Measurements from ENCODE around the gene PRAMEF12.
"Not testable (repeated sequence)": the region's sequence is repeated elsewhere in the genome, so short reads cannot be mapped to it uniquely, and the experiment has no call there.

PRAMEF12 gene

DNA sequence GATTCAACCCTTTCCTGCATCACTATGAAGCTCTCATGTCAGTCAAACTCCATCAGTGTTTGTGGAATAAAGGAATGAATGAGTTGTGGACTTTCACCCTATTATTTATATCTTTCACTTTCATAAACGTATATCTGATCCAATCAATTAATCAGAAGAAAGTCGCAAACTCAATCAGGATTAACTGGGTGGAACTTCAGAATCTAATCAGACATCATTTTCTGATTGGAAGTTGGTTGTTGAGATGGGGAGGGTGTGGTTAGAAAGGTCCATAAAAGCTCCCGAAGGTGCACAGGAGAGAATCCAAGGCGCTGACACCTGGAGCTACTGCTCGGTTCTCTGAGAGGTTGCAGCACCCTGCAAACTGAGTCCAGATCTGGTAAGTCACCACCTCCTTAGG lies at the start of gene PRAMEF12:
Gene PRAMEF12, plus strand, starts transcription at position 301 of the 400 bp plus-strand sequence. CDS start 1,130 bp downstream, outside the sequence.
- no peak for DNase-seq (ENCODE audit: low read depth)

DNA sequence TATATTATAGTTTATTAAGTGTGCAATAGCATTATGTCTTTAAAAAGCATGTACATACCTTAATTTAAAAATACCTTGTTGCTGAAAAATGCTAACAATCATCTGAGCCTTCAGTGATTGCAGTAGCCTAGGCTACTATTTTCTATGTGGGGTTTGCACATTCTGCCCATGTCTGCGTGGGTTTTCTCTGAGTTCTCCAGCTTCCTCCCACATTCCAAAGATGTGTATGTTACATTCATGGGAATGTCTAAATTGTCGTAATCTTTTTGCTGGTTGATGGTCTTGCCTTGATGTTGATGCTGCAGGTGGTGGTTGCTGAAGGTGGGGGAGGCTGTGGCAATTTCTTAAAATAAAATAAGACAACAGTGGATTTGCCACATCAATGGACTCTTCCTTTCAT lies 45.1 kb upstream of the PRAMEF12 start:
- DNase-seq (ENCODE audit: low read depth): no peak

DNA sequence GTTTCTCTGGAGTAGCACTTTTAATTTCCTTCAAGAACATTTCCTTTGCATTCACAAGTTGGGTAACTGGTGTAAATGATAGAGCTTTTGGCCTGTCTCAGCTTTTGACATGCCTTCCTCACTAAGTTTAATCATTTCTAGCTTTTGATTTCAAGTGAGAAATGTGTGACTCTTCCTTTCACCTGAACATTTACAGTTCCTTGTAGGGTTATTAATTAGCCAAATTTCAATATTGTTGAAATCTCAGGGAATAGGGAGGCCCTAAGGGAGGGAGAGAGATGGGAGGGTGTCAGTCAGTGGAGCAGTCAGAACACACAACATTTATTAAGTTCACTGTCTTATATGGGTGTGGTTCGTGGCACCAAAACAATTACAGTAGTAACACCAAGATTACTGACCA lies 43.4 kb upstream of the PRAMEF12 start:
- no peak for DNase-seq (ENCODE audit: low read depth)

DNA sequence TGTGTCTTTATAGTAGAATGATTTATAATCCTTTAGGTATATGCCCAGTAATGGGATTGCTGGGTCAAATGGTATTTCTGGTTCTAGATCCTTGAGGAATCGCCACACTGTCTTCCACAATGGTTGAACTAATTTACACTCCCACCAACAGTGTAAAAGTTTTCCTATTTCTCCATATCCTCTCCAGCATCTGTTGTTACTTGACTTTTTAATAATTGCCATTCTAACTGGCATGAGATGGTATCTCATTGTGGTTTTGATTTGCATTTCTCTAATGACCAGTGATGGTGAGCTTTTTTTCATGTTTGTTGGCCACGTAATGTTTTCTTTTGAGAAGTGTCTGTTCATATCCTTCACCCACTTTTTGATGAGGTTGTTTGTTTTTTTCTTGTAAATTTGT lies 42.5 kb upstream of the PRAMEF12 start:
- DNase-seq (ENCODE audit: low read depth): not testable (repeated sequence)

DNA sequence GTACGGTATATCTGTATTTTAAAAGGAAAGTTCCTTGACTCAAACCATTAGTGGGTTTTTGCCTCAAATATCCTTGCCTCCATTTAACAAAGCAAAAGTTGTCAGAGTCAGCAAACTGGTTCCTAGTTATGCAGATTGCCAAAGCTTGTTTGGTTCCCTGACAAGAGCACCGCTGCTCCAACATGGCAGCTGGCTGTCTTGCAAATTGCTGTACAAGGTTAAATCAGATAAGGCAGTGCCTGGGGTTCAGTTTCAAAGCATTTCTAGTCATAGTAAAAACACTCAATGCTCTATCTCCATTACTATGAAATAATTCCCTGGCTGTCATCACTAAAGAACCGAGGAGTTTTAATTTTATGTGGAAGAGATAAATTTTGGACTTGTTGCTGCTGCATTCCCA lies 38.9 kb upstream of the PRAMEF12 start:
- DNase-seq (ENCODE audit: low read depth): no peak

DNA sequence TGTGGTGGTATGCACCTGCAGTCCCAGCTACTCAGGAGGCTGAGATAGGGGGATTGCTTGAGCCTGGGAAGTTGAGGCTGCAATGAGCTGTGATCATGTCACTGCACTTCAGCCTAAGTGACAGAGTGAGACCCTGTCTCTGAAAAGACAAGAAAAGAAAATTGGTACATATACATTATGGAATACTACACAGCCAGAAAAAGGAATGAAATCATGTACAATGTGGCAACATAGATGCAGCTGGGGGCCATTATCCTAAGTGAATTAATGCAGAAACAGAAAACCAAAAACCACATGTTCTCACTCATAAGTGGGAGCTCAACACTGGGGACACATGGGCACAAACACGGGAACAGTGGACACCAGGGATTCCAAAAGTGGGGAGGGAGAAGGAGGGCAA lies 34.6 kb upstream of the PRAMEF12 start:
- DNase-seq (ENCODE audit: low read depth): no peak

DNA sequence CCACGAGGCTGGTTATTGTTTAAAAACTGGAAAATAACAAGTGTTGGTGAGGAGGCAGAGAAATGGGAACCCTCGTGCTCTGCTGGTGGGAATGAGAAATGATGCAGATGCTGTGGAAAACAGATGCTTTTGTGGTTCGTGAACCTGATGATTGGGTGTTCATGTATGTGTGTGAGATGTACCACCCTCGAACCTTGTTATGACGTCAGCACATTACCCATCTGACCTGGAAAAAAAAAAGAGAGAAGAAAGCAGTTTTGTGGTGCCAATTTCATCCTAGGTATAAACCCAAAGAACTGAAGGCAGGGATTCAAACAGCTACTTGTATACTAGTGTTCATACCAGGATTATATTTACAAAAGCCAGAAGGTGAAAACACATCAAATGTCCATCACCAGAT lies 33.9 kb upstream of the PRAMEF12 start:
- DNase-seq (ENCODE audit: low read depth): no peak

DNA sequence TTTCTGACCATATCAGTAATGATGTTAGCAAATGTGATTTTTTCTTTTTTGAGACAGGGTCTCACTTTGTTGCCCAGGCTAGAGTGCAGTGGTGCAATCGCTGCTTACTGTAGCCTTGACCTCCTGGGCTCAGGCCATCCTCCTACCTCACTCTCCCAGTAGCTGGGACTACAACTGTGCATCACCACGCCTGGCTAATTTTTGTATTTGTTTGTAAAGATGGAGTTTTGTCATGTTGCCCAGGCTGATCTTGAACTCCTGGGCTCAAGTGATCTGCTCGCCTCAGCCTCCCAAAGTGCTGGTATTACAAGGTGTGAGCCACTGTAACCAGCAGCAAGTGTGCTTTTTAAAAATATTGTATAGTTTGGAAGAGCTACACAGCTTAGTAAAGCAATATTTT lies 31.6 kb upstream of the PRAMEF12 start:
- no peak for DNase-seq (ENCODE audit: low read depth)

DNA sequence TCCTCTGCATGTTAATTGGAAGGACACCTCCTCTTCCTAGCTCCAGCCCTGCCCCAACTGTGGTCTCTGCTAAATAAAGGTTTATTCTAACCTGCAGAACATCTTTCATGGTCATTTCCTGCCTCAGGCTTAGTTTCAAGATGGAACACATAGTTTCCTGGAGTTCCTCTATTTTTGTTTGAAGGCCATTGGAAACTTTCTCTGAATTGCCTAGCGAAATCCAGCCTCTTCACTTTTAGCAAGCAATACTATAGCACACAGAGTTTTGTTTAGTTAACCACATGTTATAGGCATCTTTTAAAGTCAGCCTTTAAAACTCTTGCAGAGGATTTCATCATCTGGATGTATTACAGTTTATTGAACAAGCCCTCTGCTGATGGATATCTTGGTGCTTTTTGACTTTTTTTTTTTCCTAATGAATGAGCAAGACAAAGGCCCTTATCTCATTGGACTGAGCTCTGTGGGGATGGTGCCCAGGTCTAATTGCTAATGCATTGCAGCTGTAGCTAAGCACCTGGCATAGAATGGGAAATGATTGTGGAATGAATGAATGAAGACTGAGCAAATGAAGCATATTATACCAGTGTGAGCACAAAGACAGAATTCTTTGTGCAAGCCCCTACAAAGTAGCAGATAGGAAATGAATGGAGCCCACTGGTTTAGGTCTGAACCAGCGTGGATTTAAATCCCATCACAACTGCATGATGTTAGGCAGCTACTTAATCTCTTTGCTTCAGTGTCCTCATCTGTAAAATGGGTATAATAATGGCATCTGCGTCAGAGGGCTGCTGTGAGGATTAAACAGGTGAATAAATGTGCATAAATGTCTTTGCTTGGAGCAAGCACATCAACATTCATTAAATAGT lies 28.2 kb upstream of the PRAMEF12 start:
- no peak for DNase-seq (ENCODE audit: low read depth)

DNA sequence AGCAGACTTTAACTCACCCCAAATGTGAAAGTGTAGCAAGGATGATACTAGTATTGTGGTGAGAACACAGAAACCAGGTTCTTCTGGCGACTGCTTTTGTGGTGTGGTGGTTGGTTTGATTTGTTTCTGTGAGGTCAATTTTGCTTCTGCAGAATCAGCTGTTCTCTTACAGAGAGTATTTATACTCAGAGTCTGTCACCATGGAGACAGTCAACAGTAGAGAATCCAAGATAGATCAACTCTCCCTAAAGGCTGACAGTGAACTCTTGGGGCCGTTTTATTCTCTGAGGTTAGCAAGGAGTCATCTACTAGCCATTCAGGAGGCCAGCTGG lies 27.6 kb upstream of the PRAMEF12 start, which contains the start of gene CFAP107:
Gene CFAP107, plus strand, starts transcription at position 209 of the 332 bp plus-strand sequence. CDS start 231 bp downstream, outside the sequence.
- no peak for DNase-seq (ENCODE audit: low read depth)

DNA sequence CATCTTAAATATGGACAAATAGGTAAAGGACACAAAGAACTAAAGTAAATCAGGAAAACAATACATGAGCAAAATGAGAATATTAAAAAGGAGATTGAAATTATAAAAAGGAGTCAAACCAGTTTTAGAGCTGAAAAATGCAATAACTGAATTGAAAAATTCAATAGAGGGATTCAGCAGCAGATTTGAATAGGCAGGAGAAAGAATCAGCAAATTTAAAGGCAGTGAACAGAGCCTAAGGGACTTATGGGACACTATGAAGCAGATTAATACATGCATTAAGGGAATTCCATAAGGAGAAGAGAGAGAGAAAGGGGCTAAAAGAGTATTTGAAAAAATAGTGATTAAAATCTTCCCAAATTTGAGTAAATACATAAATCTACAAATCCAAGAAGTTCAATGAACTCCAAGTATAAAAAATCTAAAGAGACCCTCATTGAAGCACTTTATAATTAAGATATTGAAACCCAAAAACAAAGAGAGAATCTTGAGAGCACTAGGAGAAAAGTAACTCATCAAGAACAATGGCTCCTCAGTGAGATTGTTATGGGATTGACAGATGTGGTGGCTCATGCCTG lies 24.7 kb upstream of the PRAMEF12 start:
- no peak for DNase-seq (ENCODE audit: low read depth)

DNA sequence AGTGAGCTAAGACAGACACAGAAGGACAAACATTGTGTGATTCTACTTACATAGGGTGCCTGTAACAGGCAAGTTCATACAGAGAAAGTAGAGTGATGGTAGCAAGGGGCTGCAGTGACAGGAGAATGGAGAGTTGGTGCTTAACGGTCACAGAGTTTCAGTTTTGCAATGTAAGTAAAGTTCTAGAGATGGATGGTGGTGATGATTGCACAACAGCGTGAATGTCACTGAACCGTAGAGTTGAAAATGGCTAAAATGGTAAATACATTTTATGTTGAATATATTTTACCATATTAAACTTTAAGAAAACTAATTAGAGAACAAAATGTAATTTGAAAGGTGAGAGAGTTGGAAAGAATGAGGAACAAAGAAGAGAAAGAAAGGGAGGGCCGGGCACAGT lies 18.8 kb upstream of the PRAMEF12 start:
- DNase-seq (ENCODE audit: low read depth): no peak

DNA sequence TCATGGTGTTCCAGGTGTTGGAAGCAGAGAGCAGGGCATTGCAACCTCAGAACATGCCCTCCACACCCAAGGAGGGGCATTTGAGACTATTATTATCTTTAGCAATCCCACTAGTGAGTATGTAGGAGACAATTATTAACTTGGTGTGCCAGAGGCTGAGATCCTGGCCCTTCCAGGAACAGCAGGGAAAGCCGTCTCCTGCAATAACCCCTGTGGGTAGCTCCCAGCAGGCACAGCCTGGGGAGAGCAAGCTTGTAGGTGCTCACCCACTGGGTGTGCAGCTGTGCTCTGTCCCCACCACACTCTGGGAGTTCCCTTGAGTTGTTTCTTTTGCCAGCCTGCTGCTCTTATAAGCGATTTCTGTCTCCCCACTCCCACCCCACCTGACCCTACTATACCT lies 17.3 kb upstream of the PRAMEF12 start:
- DNase-seq (ENCODE audit: low read depth): no peak

DNA sequence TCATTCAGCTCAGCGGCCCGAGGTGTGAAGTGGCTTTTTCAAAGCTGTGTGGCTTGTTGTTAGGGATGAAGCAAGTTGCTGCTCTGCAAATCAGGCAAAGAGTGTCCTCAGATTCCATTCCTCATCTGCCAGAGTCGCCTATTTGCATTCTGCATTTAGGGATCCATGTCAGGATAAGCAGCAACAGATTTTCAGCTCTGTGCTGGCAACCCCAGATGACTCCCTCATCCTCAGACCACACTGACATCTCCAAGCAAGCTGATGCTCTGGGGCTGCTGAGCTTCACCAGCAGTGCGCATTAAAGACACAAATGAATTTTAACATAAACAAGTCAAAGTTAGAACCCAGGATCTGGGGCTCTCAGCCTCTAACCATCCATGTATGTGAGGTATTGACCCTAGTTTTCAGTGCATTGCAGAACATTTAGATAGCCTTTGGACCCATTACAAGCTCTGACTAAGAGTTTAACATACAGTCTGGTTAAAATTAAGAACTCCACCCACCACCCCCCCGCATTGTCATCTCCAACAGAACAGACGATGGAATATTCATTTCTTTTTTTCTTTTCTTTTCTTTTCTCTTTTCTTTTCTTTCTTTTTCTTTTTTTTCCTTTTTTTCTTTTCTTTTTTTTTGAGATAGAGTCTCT lies 16.6 kb upstream of the PRAMEF12 start:
- DNase-seq (ENCODE audit: low read depth): no peak

DNA sequence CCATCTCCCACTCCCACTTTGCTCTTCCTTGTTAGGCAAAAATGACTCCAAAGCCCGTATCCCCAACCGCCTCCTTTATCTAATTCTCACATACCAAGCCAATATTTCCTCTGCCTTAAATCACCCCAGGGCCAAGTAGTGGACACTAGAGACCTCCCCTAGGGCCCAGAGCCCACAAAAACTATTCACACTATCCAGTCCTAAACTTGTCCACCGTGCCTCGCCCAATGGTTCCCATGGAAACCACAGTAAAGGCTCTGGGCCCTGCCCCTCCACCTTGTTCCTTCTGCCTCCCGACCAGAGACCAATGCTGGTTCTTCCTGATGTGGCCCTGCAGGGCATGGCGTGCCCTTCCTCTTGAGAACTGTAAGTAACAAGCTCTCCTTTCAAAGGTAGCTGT lies 15.7 kb upstream of the PRAMEF12 start:
- DNase-seq (ENCODE audit: low read depth): no peak

DNA sequence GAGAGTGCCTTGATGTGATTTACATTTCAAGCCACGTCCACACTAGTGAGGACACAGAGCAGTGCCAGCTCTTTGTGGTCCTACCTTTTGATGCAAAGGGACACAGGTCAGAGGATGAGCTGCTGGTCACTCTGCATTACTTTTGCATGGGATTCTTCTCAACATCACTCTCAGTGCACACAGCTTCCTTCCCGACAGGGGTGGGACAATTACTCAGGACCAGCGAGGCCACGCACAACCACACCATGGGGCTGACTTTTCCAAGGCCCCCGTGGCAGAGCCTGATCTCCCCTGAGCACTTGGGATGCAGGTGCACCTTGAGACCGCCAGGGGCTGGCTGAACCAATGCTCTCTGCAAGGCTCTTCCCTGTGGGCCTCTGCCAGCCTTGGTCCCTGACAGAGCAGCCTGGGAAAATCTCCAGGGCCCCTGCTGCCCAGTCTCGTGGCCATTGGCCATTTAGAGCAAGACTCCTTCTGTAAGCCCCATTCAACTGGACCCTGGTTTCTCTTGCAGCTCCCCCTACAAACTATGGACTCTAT lies 13.2 kb upstream of the PRAMEF12 start:
- DNase-seq (ENCODE audit: low read depth): no peak

DNA sequence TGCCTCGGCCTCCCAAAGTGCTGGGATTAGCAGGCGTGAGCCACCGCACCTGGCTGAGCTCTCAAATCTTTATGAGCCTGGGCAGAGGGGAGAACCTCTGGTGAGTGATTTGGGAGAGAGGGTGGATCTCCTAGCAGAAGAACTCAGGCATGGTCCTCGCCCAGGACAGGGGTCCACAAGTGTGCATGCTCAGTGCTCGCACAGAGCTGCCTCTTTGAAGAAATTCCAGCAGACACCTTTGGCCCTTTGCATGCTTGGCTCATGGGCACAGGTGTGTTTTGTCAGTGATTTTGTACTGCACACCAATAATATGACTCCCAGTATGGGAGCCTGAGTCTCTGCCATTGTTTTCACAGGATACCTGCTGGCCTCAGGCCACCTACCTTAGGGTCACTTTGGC lies 11.8 kb upstream of the PRAMEF12 start:
- no peak for DNase-seq (ENCODE audit: low read depth)

DNA sequence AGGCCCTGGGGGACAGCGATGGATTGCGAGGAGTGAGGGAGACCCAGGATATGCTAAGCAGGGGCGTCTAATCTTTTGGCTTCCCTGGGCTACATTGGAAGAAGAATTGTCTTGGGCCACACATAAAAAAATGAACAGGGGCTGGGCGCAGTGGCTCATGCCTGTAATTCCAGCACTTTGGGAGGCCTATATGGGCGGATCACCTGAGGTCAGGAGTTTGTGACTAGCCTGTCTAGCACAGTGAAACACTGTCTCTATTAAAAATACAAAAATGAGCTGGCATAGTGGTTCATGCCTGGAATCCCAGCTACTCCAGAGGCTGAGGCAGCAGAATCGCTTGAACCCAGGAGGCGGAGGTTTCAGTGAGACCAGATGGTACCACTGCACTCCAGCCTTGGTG lies 10.8 kb upstream of the PRAMEF12 start:
- DNase-seq (ENCODE audit: low read depth): no peak

DNA sequence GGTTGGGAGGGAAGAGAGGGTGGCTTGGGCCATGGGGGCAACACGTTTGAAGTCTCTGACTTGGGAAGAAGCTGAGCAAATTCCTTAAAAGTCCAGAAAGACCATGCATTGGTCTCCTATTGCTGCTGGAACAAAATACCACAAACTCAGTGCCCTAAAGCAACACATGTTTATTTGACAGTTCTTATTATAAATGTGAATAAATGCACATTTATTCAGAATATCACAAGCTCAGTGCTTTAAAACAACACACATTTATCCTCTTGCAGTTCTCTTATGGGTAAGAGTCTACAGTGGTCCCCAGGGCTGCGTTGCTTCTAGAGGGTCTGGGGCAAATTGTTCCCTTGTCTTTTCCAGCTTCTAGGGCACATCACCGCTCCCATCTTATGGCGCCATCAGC lies 10.1 kb upstream of the PRAMEF12 start:
- DNase-seq (ENCODE audit: low read depth): no peak

DNA sequence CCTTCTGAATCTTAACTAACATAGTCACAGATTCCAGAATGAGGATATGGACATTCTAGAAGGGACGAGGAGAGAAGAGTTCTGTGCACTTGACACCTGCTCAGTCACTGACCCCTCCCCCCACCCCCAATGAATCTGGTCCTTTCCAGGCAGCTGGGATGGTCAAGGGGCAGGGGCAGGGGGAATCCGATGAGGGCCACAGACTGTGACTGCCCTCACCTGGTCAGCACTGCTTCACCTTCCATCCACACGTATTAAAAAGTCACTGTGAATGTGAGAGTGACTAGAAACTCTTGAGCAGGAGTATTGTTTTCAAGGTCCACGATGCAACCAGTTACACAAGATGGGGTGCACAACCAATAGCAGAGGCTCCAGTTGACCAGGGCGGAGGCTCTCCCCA lies 9.5 kb upstream of the PRAMEF12 start:
- DNase-seq (ENCODE audit: low read depth): no peak

DNA sequence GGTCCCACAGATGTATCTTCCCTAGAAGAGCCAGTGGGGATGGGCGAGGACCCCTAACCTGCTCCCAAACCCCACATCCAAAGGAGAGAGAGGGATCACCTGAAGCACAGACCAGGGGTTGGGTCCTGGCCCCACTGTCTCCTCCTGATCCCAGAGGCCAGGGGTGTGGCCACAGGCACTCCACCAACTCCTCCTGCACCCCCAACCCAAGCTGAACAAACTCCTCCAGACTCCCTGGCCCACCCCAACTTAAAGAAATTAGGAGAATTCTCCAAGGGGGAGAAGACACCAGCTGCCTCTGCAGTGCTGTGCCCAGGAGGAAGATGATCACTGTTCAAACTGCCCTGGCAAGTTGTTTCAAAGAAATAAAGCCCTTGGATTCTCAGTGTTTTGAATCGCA lies 4.5 kb upstream of the PRAMEF12 start:
- DNase-seq (ENCODE audit: low read depth): no peak

DNA sequence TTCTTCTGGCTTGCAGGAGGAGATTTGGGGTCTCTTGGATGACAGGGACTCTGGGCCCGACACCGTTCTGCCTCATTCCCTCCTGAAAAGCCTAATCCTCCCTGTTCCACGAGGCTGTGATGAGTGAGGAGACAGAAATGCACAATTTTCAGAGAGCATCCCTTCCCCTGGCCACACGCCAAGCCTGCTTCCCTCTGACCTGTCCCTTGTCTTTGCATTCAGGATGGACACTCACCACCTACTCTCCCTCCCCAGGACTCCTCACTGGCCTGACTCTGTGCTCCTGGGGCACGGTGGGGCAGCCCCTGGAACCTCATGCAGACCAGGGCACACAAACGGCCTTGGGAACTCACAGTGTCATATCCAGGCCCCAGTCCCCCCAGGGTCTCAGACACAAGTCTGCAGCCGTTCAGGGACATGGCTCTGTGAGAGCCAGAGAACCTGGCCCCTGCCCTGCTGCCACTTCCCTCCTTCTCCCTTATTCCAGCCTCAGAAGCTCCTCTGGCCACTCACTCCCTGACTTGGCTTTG lies 3.5 kb upstream of the PRAMEF12 start:
- DNase-seq (ENCODE audit: low read depth): no peak

DNA sequence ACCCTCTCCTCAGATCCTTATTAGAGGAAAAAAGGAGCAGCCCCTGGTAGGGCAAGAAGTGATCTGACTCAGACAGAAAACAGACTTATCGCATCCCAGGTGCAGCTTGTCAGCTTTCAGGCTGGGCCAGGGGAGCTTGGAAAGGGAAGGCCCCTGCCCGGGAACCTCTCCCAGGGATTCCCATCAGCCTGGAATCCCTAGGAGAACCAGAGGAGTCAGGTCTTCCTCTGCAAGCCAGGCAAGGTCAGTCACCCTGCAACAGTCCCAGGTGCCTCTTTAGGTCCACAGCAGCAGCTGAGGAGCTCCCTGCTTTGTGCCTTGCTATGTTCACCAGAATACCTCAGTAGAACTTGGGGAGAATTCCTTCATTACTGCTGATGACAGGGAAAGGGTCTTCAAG lies 2.9 kb upstream of the PRAMEF12 start:
- no peak for DNase-seq (ENCODE audit: low read depth)

All from CMK (cell line).